HS-27A (cell line): ENCODE measurements around the gene AJAP1.

Source experiments
- DNase-seq: peaks from one replicate; pipeline ENCODE4 v3.0.0-alpha.2; 2012; ENCODE audit warnings: low read depth, missing footprints

Gene AJAP1

GRCh38 chr1:4682607-4683220 is 28.3 kb downstream of the AJAP1 start:
- no peak for DNase-seq

DNA sequence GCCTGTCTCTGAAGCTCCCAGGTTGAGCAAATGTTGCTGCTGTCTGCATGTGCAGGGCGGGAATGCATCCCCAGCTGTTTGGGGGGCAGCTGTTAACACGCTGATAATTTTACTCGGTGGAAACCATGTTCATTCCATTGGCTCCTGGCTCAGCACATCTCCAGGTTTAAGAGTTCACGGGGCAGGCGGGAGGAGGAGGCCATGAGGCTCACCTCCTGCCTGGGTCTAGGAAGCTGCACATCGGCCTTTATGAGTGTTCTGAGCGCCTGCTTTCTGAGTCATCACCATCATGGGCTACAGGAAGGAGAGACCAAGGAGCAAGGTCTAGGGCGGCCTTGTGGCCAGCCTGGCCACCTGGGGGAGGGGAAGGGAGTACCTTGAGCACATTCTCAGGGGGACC is 29.7 kb downstream of the AJAP1 start:
- no peak for DNase-seq

- DNase-seq, result no peak
Measured at GRCh38 chr1:4684864-4685522, 30.6 kb downstream of the AJAP1 start.

GRCh38 chr1:4685523-4685865 is 31.1 kb downstream of the AJAP1 start:
- no peak for DNase-seq

DNA sequence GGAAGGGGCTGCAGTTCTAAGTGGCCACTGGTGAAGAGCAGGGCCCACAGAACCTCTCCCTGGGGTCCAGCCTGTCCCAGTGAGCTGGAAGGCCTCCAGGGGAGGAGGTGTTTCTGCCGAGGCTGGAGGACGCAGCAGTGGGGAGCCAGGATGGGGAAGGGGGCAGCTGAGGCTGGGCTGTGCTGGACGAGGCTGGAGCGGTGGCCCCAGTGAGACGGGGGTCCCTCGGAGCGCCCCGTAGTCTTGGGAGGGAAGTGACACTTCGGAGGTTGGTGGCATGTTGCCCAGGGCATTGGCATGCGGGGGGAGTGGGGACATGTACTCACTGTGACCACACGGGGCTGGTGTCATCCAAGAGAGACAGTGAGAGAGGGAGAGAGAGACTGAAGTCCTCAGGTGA is 33.5 kb downstream of the AJAP1 start:
- no peak for DNase-seq

DNA sequence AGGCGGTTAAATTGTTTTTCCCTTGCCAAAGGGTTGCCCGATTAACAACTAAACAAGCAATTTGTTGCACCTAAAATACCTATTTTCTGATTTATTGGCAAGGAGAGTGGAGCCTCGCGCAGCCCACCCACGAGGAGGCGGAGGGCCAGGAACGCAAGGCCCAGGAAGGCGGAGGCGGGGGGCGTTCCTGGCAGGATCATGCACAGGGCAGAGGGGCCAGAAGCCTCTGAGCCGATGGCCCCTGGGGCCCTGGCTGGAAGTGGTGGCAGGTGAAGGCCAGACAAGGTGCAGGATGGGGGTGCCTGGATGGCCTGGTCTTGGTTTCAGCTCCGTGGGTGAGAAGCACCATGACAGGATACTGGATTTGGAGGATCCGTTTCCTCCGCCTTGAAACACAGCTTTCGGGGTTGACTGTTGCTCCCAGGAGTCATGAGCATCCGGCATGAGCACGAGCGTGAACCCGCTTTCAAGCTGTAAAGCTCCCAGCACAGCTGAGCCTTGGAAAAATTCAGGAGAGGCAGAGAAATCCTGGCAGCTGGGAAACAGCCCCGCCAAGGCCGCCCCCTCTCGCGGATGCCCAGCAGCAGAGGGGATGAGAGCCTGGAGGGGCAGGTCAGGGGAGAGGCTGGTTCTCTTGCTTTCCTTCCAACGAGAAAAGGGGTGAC is 35.0 kb downstream of the AJAP1 start:
- no peak for DNase-seq

DNA sequence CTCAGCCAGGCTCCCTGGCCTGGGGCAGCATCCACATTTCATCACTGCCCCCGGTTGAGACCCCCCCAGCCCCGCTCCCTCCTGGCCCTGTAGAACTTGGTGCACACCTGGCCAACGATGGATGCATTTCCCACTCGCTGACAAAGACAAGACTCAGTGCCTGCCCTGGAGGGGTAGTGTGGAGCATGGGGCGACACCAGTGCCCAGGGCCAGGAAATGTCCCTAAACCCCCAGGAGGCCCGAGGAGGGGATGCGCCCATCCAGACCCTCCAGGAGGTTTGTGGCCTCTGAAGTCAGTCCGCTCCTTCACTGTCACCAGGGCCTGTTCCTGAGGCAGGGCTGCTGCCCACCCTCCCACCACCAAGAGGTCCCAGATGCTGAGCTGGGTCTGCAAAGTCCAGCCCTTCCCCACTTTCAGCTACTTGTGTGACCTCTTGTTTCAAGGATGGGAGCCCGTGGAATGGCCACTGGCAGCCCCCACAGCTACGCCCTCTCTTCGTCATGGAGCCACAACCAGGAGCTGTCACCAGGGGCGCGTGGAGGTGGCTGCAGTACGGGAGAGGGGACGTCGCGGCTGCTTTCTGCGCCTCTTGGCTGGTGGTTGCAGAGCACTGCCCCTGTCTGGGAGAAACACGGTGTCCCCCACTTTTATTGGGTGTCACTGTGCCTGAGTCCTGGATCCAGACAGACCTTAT is 35.7 kb downstream of the AJAP1 start:
- no peak for DNase-seq

DNA sequence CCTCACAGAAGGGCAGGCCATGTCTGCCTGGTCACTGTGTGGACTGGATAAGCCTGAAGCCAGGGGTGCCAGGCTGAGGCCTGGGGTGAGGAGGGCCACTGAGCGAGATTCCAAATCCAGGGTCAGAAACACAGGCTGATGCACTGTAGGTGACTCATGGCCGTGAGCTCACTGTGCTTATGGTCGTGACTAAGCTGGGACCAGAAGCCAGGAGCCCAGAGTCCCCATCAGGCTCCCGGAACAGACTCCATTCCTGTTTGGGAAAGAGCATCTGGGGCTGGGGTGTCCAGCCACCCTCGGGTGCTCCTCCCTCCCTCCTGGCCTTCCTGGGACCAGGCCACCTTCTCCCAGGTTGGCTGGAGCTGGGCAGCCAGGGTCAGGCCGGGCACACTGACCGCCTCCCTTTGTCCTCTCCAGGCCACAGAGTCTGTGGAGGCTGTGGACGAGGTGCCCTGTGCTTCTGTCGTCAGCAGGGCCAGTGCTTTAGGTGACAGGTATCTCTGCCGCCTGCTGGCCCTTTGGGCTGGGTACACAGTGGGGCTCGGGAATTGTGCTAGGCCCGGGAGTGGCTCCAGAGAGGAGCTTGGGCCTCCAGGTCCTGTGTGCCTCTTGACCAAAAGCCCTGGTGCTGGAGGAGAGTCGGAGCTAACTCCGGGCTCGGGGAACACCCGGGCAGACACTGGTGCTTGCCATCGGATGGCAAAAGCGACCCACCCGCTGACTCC is 36.7 kb downstream of the AJAP1 start:
- no peak for DNase-seq

- DNase-seq, result no peak
Measured at GRCh38 chr1:4691766-4692405, 37.5 kb downstream of the AJAP1 start.

- DNase-seq, result no peak
Measured at GRCh38 chr1:4692437-4692836, 38.0 kb downstream of the AJAP1 start.

DNA sequence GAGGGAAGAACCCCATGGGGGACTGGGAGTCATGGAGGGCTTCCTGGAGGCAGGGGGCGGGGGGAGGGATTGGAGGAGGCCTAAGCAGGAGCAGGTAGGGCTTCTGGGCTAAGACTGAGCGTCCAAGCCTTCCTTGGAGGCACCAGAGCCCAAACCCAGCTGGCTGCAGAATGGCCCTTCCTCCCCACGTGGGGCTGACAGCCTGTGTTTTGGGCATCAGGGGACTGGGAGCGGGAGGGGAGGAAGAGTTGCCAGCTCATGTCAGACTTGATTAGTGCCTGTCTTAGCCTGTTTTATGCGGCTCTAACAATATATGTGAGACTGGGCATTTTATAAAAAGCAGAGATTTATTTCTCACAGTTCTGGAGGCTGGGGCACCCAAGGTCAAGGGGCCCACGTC is 38.9 kb downstream of the AJAP1 start:
- no peak for DNase-seq

DNA sequence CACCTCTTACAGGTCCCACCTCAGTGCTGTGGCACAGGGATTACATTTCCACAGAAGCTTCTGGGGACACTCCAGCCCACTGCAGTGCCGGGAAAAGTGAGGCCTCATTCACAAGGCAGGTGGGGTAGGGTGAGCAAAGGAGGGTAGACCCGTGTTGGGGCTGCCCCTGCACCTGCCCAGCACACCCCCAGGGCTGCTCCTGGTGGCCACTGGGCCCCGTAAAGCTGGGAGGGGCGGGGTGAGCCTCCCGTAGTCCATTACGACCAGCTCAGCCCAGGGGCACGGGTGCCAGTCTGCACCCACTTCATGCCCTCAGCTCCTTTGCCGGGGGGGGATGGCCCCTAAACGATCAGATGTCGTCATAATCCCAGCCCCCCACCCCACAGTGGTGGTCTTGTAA is 39.5 kb downstream of the AJAP1 start:
- DNase-seq, result no peak

DNA sequence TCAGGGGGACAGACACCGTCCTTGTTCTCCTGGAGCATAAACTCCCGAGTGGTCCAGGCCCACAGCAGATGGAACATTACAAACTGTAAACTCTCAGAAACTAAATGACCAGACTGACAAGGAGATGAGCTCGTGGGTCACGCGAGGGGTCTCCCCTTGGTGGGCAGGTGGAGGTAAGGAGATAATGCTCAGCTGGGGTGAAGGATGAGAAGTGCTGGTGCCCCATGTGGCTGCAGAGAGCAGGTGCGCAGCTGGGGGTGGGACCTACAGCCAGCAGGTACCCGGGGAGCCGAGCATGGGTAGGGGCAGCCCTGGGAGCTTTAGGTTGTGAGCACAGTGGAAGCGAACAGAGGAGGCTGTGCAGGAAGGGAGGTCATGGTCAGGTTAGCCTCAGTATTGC is 40.1 kb downstream of the AJAP1 start:
- no peak for DNase-seq

DNA sequence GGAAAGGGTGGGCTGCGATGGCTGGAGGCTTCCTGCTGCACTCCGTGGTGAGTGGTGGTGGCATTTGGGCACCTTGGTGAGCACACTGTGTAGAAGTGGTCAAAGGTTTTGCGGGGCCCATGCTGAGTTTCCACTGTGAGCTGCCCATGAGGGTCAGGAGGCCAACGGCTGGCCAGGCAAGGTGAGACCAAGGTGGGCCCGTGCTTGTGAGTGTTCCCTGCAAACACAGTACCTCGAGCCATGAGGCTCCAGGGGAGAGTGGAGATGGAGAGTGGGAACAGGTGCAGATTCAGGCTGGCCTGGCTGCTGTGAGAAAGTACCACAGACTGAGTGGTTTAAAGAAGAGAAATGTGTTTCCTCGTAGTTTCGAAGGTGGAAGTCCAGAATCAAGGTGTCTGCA is 40.8 kb downstream of the AJAP1 start:
- DNase-seq, result no peak

DNA sequence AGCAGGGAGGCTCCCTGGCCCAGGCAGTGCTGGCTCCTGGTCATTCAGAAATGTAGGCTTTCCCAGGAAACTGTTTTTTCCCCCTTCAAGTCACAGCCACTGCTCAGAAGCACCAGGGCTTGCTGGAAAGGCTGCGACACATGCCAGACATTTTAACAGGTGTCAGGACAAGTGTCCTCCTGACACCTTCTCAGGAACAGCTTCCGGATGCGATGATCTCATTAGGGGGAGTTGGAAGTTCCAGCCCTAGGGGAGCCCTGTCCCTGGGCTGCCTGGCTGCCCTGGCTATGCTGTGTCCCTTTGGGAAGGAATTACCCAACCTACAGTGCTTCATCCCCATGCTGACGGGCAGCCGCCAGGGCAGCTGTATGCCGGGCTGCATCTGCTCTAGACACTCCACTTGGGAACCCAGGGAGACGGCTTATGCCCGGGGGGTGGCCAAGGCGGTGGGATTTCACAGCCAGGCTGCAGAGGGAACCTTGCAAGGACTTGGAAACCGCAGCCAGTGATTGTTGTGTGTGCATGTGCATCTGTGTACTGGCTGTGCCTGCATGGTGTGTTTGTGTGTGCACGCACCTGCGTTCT is 41.8 kb downstream of the AJAP1 start:
- DNase-seq, result no peak

GRCh38 chr1:4696753-4697152 is 42.3 kb downstream of the AJAP1 start:
- DNase-seq, result no peak

GRCh38 chr1:4697801-4698200 is 43.4 kb downstream of the AJAP1 start:
- DNase-seq, result no peak

DNA sequence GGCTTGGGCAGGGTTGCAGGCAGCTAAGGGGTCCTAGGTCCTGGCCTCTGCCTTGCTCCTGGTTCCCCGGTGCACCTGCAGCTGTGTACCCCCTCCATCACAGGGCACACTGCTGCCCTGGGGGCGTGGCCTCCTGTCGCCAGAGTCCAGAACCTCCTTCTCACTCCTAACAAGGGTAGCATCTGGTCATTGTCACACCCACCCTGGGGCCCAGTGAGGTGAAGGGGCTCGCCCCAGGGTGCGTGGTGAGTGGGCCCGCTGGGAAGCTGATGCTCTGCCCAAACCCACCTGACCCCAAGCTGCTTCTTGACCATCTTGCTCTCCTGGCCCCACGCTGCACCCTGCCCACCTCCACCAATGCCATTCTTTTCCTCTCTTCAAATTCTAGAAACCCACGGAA is 44.5 kb downstream of the AJAP1 start:
- DNase-seq, result no peak

DNA sequence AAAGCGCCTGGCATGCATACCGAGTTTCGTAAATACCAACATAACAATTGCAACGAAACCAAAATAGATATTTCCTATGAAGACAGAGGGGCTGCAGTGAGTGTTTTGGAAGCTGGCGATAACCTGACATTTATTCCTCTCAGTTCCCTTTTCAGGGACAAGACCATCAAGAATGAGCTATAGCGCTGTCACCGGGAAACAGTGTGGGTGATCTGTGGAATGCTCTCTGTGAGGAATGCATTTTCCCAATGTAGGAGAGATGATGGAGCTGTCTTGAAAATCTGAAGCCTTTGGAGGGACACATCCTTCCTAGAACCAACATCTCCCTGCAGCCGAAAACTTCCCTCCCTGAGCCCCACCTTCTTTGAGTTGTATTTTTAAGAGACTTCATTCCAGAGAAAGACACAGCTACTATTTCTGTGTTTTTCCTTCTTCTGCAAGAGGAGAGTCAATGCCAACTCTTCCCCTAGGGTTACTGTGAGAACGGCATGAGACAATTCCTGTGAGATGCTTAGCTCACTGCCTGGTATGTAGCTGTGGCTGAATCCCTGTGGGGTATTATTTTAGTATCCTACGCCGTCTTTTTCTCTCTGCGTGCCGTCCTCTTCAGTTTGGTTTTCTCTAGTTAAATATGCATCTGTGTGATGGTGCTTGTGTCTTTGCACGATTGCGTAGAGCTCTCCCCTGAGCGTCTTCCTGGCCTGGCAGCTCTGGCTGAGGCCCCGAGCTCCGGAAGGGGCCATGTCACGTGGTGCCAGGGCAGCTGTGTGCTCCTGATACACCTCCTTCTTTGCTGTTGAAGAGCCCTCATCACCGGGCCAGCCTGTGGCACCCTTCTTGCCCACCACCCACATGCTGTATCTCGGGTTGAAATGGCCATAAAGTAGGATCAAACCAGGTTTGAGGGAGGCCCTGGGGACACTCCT is 45.2 kb downstream of the AJAP1 start:
- DNase-seq, result no peak

- no peak for DNase-seq
Measured at GRCh38 chr1:4700801-4701200, 46.4 kb downstream of the AJAP1 start.

DNA sequence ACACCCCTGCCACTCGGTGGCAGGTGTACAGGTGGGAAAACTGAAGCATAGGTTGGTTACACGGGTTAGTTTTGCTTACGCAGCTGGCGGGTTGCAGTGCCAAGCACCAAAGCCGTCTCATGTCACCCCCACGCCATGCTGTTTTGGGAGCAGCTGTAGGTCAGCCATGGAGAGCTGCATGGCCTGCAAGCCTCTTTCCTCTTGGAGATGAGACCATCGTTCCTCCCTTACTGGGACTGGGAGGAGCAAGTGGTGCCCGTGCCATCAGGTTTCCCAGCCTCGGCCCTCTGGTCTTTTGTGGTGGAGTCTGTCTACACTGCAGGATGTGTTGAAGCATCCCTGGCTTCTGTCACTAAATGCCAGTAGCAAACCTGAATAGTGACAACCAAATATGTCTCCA is 46.9 kb downstream of the AJAP1 start:
- no peak for DNase-seq
